GM23338 (cell line): ENCODE measurements around the gene UBR2.

ENCODE experiments used
- CREB1 ChIP-seq: fragments of 250-450 bp; sonication (Bioruptor Pico); IDR thresholded peaks from 2 replicates; pipeline ENCODE4 v1.5.0; 2020; ENCODE audit warnings: low read depth, mild to moderate bottlenecking, moderate library complexity
- CTCF ChIP-seq, 2 experiments: fragments of 200-600 bp in 1 of 2; sonication (generic) in 1 of 2; conservative IDR thresholded peaks; 2 replicates each; pipeline versions ENCODE4 v1.5.1 to v1.6.1; 2016 to 2017; ENCODE audit warnings: antibody characterized with exemption in 2 of 2, low read depth in 2 of 2, mild to moderate bottlenecking in 2 of 2, moderate library complexity in 1 of 2

GRCh38 chr6:42571611-42572342 lies 7.9 kb downstream of the UBR2 start:
- TF ChIP-seq CTCF (conservative IDR thresholded peaks at IDR 0.05; ENCODE audit: low read depth in 2 of 2) (no peak), CREB1 (no peak)
